ENCODE measurements around the gene NUP188.

DNA sequence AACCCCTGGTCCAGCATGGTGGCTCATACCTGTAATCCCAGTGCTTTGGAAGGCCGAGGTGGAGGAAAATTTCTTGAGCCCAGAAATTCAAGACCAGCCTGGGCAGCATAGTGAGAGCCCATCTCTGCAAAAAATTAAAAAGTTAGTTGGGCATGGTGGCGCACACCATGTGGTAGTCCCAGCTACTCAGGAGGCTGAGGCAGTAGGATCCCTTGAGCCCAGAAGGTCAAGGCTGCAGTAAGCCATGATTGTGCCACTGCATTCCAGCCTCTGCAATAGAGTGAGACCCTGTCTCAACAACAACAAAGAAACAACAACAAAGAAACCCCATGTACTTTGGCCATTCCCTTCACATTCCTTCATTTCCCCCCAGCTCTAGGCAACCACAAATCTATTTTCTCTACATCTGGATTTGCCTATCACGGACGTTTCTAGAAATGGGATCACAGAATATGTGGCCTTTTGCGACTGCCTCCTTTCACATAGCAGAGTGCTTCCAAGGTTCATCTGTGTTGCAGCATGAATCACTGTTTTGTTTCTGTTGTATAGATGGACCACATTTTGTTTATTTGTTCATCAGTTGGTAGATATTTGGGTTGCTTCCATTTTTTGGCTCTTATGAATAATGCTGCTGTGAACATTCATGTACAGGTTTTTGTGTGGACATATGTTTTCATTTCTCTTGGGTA, 106.8 kb downstream of the NUP188 start:
- TF ChIP-seq, protein P1, sequence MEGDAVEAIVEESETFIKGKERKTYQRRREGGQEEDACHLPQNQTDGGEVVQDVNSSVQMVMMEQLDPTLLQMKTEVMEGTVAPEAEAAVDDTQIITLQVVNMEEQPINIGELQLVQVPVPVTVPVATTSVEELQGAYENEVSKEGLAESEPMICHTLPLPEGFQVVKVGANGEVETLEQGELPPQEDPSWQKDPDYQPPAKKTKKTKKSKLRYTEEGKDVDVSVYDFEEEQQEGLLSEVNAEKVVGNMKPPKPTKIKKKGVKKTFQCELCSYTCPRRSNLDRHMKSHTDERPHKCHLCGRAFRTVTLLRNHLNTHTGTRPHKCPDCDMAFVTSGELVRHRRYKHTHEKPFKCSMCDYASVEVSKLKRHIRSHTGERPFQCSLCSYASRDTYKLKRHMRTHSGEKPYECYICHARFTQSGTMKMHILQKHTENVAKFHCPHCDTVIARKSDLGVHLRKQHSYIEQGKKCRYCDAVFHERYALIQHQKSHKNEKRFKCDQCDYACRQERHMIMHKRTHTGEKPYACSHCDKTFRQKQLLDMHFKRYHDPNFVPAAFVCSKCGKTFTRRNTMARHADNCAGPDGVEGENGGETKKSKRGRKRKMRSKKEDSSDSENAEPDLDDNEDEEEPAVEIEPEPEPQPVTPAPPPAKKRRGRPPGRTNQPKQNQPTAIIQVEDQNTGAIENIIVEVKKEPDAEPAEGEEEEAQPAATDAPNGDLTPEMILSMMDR (IDR thresholded peaks at IDR 0.05; ENCODE audit: low read depth, low read length, poor library complexity, severe bottlenecking) = no peak
- TF ChIP-seq EZH2phosphoT487 (IDR thresholded peaks at IDR 0.05; ENCODE audit: borderline replicate concordance, low read length) = no peak

Data from DOHH2 (cell line).